ENCODE results near the gene TACO1. TPM values are rescaled to one million over a fixed set of nuclear protein-coding genes. Genes with fewer than 3 reads are reported as not detected.

TACO1 gene
- total and polyA plus RNA-seq, 9 of the 15 experiments (the other 6 are each of a cell fraction or from before 2014, with no cell fraction given), result 10.3 to 41.6 (median 30.9) TPM

GRCh38 chr17:63600569-63601438 is at the start of gene TACO1 (continued):
- TF ChIP-seq, protein P1, sequence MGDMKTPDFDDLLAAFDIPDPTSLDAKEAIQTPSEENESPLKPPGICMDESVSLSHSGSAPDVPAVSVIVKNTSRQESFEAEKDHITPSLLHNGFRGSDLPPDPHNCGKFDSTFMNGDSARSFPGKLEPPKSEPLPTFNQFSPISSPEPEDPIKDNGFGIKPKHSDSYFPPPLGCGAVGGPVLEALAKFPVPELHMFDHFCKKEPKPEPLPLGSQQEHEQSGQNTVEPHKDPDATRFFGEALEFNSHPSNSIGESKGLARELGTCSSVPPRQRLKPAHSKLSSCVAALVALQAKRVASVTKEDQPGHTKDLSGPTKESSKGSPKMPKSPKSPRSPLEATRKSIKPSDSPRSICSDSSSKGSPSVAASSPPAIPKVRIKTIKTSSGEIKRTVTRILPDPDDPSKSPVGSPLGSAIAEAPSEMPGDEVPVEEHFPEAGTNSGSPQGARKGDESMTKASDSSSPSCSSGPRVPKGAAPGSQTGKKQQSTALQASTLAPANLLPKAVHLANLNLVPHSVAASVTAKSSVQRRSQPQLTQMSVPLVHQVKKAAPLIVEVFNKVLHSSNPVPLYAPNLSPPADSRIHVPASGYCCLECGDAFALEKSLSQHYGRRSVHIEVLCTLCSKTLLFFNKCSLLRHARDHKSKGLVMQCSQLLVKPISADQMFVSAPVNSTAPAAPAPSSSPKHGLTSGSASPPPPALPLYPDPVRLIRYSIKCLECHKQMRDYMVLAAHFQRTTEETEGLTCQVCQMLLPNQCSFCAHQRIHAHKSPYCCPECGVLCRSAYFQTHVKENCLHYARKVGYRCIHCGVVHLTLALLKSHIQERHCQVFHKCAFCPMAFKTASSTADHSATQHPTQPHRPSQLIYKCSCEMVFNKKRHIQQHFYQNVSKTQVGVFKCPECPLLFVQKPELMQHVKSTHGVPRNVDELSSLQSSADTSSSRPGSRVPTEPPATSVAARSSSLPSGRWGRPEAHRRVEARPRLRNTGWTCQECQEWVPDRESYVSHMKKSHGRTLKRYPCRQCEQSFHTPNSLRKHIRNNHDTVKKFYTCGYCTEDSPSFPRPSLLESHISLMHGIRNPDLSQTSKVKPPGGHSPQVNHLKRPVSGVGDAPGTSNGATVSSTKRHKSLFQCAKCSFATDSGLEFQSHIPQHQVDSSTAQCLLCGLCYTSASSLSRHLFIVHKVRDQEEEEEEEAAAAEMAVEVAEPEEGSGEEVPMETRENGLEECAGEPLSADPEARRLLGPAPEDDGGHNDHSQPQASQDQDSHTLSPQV (IDR thresholded peaks at IDR 0.05), result peak; percentile 49; the same call in 1 of the 2 replicates
- TF ChIP-seq NR2C2 (CRISPR knock-in tag; IDR thresholded peaks at IDR 0.05) (no peak; the same call in 1 of the 2 replicates), NR2C2 (tag; IDR thresholded peaks at IDR 0.05) (peak; percentile 76), NONO (IDR thresholded peaks at IDR 0.05; ENCODE audit: low read depth in 2 of 2, low read length in 1 of 2) (no peak), DIDO1 (tag; IDR thresholded peaks at IDR 0.05; ENCODE audit: low read depth) (peak; percentile 99), ZNF76 (CRISPR knock-in tag; IDR thresholded peaks at IDR 0.05; ENCODE audit: borderline replicate concordance) (0 out of 2 replicates have a peak, but pooled peaks have one; percentile 29), CTCFL (IDR thresholded peaks at IDR 0.05; ENCODE audit: borderline replicate concordance, insufficient read depth, low read depth, low read length, poor library complexity, severe bottlenecking) (peak; percentile 3), HCFC1 (IDR thresholded peaks at IDR 0.05; ENCODE audit: low read depth, low read length) (peak; percentile 92), EWSR1 (IDR thresholded peaks at IDR 0.05; ENCODE audit: borderline replicate concordance, low read depth, partially characterized antibody) (no peak), DPF2 (IDR thresholded peaks at IDR 0.05) (peak; percentile 45; the same call in 1 of the 2 replicates), CC2D1A (IDR thresholded peaks at IDR 0.05) (0 out of 2 replicates have a peak, but pooled peaks have one; percentile 40), RBFOX2 (IDR thresholded peaks at IDR 0.05; ENCODE audit: low read depth, low read length) (peak; percentile 88), BRD4 (IDR thresholded peaks at IDR 0.05) (peak; percentile 88; the same call in 1 of the 2 replicates), NCOA4 (IDR thresholded peaks at IDR 0.05; ENCODE audit: partially characterized antibody) (no peak)
- TF ChIP-seq, protein P2, sequence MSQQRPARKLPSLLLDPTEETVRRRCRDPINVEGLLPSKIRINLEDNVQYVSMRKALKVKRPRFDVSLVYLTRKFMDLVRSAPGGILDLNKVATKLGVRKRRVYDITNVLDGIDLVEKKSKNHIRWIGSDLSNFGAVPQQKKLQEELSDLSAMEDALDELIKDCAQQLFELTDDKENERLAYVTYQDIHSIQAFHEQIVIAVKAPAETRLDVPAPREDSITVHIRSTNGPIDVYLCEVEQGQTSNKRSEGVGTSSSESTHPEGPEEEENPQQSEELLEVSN (IDR thresholded peaks at IDR 0.05; ENCODE audit: borderline replicate concordance in 1 of 2, extremely low read depth in 1 of 2, insufficient read depth in 1 of 2, insufficient read length in 1 of 2, low read depth in 1 of 2, low read length in 1 of 2, poor library complexity in 1 of 2, severe bottlenecking in 1 of 2), result peak; percentile 39 to 55
- TF ChIP-seq, protein P3, sequence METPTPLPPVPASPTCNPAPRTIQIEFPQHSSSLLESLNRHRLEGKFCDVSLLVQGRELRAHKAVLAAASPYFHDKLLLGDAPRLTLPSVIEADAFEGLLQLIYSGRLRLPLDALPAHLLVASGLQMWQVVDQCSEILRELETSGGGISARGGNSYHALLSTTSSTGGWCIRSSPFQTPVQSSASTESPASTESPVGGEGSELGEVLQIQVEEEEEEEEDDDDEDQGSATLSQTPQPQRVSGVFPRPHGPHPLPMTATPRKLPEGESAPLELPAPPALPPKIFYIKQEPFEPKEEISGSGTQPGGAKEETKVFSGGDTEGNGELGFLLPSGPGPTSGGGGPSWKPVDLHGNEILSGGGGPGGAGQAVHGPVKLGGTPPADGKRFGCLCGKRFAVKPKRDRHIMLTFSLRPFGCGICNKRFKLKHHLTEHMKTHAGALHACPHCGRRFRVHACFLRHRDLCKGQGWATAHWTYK (CRISPR knock-in tag; IDR thresholded peaks at IDR 0.05), result no peak; the same call in 1 of the 2 replicates

Measured in K562 (cell line).